Measurements from ENCODE around the gene SGSM2.

Gene SGSM2

DNA sequence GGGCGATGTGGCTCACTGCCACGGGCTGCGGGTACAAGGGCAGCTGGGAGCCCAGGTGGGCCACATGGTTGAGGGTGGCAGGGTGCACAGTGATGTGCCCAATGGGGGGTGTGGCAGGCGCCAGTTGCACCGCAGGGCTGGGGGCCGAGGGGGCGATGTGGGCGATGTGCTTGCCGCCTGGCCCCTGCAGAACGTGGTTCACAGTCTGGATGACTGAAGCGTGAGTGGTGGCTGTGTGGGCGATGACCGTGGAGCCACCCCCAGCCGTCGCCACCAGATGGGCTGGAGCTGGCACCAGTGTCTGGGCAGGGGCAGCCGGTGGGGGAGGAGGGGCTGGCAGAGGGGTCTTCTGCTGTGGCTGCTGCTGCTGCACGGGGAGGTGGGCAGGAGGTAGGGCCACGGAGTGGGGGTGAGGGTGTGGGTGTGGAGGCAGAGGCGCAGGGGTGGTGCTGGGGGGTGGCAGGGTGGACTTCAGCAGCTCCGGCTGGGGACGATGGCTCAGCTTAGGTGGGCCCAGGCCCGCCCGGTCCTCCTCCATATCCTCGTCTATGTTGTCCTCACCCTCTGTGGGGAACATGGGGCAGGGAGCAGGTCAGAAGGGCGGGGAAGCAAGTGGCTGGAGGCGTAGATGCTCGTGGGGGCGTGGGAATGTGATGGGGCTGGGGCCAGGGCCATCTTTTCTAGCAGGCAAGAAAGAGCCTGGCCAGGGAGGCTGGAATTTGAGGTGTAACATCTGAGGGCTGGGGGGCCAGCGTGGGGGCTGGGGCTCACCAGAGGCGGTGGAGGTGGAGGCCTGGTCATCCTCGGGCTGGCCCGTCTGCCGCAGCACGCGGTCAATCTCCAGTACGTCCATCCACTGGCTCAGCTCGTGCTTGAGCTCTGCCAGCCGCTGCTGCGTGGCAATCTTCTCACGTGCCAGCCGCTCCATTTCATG, 50.1 kb downstream of the SGSM2 start:
- DNase-seq = no peak

DNA sequence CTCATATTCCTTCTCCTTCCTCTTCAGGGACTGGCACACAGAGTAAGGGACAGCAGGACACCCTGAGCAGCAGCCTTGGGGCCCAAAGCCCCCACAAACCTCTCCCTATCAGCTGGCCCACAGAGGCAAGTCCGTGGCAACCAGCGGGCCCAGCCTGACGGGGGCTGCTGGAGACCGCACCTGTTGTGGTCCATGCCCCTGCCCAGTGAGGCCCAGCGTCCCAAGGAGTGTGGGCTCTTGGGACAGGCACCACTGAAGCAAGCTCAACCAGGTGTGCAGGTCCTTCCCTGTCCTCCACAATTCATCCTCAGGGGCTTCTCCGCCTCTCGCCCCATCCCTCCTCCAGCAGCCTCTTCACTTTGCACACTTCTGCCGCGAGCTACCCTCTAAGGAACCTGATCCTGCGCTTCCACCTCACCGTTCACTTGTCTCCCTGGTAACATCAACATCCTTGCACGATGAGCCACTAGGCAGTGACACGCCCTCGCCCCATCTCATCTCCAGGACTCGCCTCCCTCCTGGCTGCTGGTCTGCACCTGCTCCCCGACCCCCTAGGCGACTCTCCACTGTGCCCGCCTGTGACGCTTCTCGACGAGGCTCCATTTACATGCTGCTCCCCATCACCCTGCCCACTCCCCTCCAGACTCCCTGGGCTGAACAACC, 50.9 kb downstream of the SGSM2 start:
- DNase-seq = no peak

GRCh38 chr17:2388683-2389055, 51.4 kb downstream of the SGSM2 start:
- no peak for DNase-seq

DNA sequence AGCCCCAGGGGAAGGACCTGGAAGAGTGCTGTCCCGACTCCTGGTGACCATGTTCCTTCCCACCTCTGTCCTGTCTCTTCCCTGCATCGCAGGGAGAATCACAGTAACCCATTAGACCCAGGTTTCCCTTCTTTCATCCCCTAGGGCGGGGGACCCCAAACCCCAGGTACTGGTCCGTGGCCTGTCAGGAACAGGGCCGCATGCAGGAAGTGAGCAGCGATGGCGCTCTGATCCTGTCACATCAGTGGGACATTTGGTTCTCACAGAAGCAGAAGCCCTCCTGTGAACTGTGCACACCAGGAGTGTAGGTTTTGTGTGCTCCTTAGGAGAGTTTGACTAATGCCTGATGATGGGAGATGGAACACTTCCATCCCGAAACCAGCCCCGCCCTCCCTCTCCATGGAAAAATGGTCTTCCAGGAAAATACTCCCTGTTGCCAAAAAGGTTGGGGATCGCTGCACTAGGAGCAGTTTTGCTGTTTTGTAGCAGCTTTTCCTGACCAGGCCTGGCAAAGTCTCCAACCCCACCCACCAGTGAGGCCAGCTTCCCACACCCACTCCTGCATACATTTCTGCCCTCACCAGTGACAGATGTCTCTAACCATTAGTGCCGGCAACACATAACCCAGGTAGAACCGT, 53.0 kb downstream of the SGSM2 start:
- no peak for DNase-seq

DNA sequence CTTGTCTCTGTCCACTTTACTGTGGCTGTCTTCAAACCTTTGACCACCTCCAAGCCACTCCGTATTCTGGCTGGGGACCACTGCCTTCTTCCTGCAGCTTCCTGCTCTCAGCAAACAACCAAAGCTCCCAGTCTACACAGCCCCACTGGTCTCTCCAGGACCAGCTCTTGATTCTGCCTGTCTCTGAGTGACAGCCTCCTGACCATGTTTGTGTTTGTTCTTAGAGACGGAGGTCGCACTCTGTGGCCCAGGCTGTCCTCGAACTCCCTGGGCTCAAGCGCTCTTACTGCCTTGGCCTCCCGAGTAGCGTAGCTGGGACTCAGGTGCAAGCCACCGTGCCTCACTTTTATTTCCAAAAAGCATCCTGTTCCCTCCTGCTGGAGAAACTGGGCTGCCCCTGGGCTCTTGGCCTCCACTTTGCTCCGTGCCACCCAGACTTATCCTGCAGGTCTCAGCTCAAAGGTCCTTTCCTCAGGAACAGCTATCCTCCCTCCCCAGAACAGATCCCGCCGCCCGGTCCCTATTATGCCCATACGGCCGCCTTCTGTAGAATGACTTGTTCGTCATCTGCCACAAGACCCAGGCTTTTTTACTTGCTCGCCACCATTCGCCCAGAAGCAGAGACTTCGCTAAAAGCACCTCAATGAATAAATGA, 54.4 kb downstream of the SGSM2 start:
- DNase-seq = no peak

DNA sequence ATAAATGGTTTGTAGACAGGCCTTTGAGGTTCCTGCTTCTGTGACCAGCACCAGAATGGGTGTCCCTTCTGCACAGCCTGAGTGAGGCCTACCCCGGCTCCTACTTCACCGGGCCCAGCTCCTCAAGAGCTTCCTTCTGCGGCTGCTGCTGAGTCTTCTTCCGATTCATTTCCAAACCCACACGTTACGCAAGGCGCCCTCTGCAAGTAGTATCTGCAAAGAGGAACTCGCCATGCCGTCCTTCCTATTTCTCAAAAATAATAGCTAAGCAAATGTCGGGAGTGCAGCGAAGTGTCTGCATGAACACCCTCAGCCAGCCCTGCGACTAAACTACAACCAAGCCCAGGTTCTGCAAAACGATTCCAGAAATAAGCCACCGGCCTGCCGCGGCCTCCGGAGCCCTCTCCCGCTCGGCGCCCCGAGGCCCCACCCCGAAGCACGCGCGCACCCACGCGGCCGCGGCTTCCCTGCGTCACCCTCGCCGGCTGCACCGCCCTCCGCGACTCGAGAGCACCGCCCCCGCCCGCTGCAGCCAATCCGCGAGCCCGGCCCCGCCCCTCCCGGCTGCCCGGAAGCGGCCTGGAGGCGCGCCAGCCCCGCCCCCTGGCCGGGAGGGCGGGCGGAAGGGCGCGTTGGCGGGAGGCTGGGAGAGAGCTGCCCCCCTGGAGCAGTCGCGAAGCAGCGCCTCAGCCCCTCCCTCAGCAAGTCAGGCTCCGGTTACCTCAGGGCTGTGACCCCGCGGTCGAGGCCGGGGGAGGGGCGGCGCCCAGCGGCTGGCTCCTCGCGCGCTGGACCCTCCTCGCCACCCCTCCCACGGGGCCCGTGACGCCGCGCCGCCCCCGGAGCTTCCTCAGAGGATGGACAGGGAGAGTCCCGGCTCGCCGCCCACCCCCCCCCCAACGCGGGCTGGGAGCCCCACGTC, 55.2 kb downstream of the SGSM2 start:
- peak; percentile 84 to 86 for DNase-seq

- DNase-seq = peak; percentile 80 to 82
Observed at GRCh38 chr17:2393174-2393953, 56.1 kb downstream of the SGSM2 start.

GRCh38 chr17:2393954-2394749, 56.9 kb downstream of the SGSM2 start:
- no peak for DNase-seq

GRCh38 chr17:2394775-2395201, 57.5 kb downstream of the SGSM2 start:
- no peak for DNase-seq

DNA sequence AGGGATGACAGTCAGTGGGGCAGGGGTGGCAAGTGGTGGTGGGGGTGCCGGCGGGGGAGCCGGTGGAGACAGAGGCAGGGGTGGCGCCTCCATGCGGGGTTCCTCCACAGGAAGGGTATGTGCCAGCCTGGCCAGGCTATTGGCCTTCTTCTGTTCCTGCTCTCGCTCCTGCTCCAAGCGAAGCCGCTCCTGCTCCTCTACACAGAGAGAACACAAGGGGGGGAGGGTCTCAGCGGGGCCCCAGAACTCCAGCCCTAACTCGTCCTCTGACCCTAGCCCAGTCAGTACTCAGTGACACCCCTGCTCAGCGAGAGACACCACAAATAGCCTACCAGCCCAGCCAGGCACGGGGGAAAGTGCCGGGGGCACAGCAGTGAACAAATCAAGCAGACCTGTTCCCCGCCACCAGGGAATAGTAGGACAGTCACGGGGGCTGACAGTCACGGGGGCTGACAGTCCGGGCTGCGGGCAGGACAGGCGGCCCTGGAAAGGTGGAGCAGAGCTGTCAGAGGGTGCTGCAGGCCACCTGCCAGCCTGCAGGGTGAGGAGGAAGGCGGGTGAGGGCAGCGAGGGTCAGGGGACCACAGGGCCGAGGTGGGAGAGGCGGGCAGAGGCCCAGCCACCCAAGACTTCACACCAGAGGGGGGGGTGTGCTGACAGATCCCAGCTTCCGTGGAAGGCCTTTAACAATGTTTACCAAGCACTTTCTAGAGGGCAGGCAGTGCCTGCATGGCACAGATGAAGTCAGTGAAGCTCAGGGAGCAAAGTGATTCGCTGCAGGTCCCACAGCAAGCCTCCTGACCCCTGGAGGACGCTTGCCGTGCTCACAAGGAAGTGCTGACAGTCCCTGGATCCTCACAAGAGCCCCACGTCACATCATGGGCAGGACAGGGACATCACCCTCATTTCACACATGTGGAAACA, 58.2 kb downstream of the SGSM2 start:
- DNase-seq = peak in 1 of 2 experiments; percentile 14

GRCh38 chr17:2396192-2396567, 58.9 kb downstream of the SGSM2 start:
- peak in 1 of 2 experiments; percentile 7 for DNase-seq

DNA sequence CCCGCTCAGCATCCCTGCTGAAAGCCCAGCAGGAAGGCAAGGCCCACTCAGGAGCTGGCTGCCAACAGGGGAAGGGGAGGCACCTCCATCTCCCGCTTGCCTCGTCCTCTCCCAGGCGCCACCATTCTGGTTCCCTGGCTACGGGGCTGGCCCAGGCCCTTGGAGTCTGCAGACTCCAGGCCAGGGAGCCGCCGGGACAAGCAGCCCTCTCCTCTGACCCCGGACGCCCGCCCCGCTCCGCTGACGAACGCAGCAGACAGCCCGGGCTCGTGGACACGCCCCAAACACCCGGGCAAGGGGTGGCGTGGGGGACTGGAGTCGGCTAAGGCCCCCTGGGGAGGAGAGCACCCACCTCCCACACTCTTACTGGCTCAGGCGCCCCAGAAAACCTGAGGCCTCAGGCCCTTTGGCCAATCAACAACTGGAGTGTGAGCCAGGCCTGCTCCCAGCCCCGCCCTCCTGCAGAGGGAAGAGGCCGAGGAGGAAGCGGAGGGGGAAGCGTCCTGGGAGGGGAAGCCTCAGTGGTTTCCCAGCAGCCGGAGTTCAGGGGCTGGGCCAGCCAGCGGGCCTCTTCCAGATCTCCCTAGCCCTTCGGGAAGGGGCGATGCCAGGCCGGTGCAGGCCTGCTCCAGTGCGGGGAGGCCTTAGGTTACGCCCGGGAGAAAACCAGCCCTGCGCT, 59.4 kb downstream of the SGSM2 start:
- peak in 1 of 2 experiments; percentile 38 for DNase-seq

DNA sequence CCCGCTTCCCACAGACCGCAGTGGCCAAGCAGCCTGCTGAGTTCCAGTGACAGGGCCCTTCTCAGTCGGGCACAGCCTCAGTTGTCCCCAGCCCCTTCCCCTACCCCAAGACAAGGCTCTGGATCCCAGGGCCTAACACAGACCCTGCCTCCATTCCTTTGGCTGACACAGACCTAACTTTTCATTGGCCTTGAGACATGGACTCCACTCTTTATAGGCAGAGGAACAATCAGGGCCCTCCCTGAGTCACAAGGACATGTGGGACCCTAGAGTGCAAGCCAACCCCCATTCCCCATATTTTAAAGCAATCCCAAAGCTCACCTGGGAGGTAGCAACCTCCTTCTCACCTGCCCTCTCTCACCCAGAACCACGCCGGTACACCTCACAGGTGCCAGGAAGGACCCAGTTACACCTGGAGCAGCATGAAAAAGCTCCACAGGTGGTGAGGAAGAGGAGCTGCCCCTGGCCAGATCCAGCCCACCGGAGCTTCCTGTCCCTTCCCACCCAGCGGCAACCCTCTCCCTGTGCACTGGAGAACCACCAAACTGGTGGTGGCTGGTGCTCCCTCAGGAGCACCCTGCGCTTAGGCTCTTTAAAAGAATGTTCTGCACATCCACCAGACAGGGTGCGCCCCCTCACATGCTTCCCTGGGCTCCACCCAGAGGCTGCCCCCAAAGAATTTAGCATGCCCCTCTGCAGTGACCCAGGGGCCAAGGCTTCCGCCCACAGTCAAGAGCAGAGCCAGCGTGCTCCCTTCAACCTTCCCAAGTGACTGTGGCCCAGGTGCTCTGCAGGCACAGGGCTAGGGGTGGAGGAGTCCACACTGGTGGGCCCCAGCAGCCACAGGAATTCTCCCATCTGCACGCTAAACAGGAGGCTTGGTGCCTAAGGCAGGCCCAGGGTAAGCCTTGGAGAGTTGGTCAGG, 60.2 kb downstream of the SGSM2 start:
- DNase-seq = no peak

GRCh38 chr17:2398182-2398581, 60.9 kb downstream of the SGSM2 start:
- DNase-seq = no peak

GRCh38 chr17:2398655-2399571, 61.6 kb downstream of the SGSM2 start:
- peak; percentile 61 to 71 for DNase-seq
